Measurements from ENCODE around the gene VWC2L. TPM values are rescaled to one million over a fixed set of nuclear protein-coding genes. Genes with fewer than 3 reads are reported as not detected.

The VWC2L gene
- total RNA-seq, 1 donor: not detected

DNA sequence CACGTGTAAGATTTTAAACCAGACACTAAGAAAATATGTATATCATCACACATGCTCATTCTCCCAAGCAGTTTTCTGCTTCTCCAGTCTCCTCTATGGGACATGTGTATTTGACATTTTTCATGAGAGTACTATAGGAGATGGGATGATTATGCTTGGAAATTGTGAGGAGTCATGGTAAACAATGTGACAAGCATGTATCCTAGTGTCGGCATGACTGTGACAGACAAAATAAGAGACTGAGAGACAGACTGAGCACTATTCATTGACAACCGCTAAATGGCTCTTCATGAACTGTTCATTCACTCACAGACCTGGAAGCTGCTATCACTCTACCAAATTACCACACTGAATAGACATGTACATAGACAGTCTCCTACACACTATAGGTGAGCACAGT is 127.1 kb downstream of the VWC2L start:
- DNase-seq (ENCODE audit: insufficient read length, low spot score, missing footprints): no peak
- Histone ChIP-seq H3K79me2 (ENCODE audit: insufficient read depth, low read length) (no peaks in the 10 kb centered on the region), H3K4me2 (ENCODE audit: insufficient read depth, low read length) (no peak overlapping the region), H3K4me3 (ENCODE audit: insufficient read depth, low read length) (no peak overlapping the region), H3K9me3 (ENCODE audit: low read depth, low read length) (no peaks in the 10 kb centered on the region), H3K27me3 (ENCODE audit: insufficient read depth, low read length) (no peaks in the 10 kb centered on the region), H4K20me1 (ENCODE audit: insufficient read depth, low read length) (no peaks in the 10 kb centered on the region), H3K4me1 (ENCODE audit: insufficient read depth, low read length) (no peaks in the 10 kb centered on the region), H3K36me3 (ENCODE audit: insufficient read depth, low read length) (no peaks in the 10 kb centered on the region), H3K27ac (ENCODE audit: low read depth, low read length) (no peak overlapping the region), H2AFZ (ENCODE audit: low read length) (no peak overlapping the region)
- TF ChIP-seq, protein P1, sequence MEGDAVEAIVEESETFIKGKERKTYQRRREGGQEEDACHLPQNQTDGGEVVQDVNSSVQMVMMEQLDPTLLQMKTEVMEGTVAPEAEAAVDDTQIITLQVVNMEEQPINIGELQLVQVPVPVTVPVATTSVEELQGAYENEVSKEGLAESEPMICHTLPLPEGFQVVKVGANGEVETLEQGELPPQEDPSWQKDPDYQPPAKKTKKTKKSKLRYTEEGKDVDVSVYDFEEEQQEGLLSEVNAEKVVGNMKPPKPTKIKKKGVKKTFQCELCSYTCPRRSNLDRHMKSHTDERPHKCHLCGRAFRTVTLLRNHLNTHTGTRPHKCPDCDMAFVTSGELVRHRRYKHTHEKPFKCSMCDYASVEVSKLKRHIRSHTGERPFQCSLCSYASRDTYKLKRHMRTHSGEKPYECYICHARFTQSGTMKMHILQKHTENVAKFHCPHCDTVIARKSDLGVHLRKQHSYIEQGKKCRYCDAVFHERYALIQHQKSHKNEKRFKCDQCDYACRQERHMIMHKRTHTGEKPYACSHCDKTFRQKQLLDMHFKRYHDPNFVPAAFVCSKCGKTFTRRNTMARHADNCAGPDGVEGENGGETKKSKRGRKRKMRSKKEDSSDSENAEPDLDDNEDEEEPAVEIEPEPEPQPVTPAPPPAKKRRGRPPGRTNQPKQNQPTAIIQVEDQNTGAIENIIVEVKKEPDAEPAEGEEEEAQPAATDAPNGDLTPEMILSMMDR (IDR thresholded peaks at IDR 0.05; ENCODE audit: extremely low read depth, low read depth, low read length): no peak

DNA sequence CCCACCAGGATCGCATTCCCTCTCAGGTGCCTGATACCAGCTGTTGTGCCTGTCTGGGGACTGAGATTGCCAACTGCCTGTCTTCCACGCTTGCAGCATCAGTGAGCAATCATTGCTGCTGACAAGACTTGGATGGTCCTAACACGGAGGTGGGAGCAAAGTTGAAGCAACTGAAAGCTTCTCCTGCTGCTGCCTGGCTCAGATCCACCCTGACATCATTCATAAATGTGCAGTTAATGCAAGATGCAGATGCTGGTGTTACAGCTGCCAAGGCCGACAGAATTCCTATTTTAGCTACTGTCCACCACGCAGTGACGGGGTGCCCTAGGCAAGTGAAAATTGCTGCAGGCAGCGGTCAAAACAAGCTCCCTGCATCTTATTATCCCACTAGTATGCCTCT is 131.4 kb downstream of the VWC2L start:
- Histone ChIP-seq H3K27ac (ENCODE audit: low read depth, low read length) (no peak overlapping the region), H3K9me3 (ENCODE audit: low read depth, low read length) (no peaks in the 10 kb centered on the region), H2AFZ (ENCODE audit: low read length) (no peak overlapping the region), H3K4me3 (ENCODE audit: insufficient read depth, low read length) (no peak overlapping the region), H3K4me1 (ENCODE audit: insufficient read depth, low read length) (no peaks in the 10 kb centered on the region), H3K4me2 (ENCODE audit: insufficient read depth, low read length) (no peak overlapping the region), H4K20me1 (ENCODE audit: insufficient read depth, low read length) (no peaks in the 10 kb centered on the region), H3K36me3 (ENCODE audit: insufficient read depth, low read length) (no peaks in the 10 kb centered on the region), H3K79me2 (ENCODE audit: insufficient read depth, low read length) (no peaks in the 10 kb centered on the region), H3K27me3 (ENCODE audit: insufficient read depth, low read length) (no peaks in the 10 kb centered on the region)
- no peak for DNase-seq (ENCODE audit: insufficient read length, low spot score, missing footprints)
- TF ChIP-seq, protein P1 (IDR thresholded peaks at IDR 0.05; ENCODE audit: extremely low read depth, low read depth, low read length): no peak

DNA sequence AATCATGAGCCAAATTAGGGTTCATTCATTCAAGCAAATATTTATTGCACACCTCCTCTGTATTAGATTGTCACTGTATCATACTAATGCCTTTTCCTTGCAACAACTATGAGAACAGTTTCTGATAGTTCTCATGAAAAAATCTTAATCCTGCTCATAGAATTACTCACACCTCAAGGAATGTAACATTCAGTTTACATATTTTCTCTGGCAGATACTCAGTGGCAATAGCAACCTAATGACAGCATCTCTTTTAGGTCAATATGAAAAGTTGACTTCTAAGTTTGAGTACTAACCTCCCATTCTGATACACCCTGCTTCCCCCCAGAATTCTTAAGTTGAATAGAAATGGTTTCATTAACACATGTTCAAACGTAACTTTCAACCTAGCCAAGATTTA is 132.0 kb downstream of the VWC2L start:
- Histone ChIP-seq H3K27ac (ENCODE audit: low read depth, low read length) (no peak overlapping the region), H4K20me1 (ENCODE audit: insufficient read depth, low read length) (no peaks in the 10 kb centered on the region), H3K27me3 (ENCODE audit: insufficient read depth, low read length) (no peaks in the 10 kb centered on the region), H3K36me3 (ENCODE audit: insufficient read depth, low read length) (no peaks in the 10 kb centered on the region), H3K4me1 (ENCODE audit: insufficient read depth, low read length) (no peaks in the 10 kb centered on the region), H3K4me2 (ENCODE audit: insufficient read depth, low read length) (no peak overlapping the region), H2AFZ (ENCODE audit: low read length) (no peak overlapping the region), H3K79me2 (ENCODE audit: insufficient read depth, low read length) (no peaks in the 10 kb centered on the region), H3K9me3 (ENCODE audit: low read depth, low read length) (no peaks in the 10 kb centered on the region), H3K4me3 (ENCODE audit: insufficient read depth, low read length) (no peak overlapping the region)
- no peak for DNase-seq (ENCODE audit: insufficient read length, low spot score, missing footprints)
- TF ChIP-seq, protein P1 (IDR thresholded peaks at IDR 0.05; ENCODE audit: extremely low read depth, low read depth, low read length): no peak

DNA sequence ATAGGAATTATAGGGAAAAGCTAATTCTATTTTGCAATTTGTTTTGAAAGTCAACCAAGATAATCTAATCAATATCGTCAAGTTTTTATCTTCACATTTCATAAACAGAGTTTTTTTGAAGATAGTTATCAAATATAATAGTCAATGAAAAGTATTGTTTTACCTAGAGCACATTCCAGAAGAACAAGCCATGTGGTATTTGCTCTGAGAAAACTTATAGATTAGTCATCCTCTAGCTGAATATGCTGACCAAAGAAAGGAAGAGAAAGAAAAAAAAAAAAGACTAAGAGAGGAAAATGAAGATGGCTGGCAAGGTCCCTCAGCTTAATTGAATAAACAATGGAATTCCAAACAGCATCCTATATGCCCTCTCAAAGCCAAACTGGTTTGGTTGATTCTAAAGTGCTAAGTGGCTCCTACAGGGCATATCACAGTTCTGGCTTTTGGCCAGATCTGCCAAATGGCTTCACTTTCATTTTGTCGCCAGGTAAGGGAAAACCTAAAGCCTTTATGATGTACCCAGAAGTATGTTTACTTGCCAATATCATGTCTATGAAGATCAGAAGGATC is 132.6 kb downstream of the VWC2L start:
- no peaks in the 10 kb centered on the region for H4K20me1 ChIP-seq (ENCODE audit: insufficient read depth, low read length)
- no peaks in the 10 kb centered on the region for H3K27me3 ChIP-seq (ENCODE audit: insufficient read depth, low read length)
- TF ChIP-seq, protein P1 (IDR thresholded peaks at IDR 0.05; ENCODE audit: extremely low read depth, low read depth, low read length): no peak
- no peak overlapping the region for H3K4me2 ChIP-seq (ENCODE audit: insufficient read depth, low read length)
- H3K4me3 ChIP-seq (ENCODE audit: insufficient read depth, low read length): no peak overlapping the region
- no peaks in the 10 kb centered on the region for H3K79me2 ChIP-seq (ENCODE audit: insufficient read depth, low read length)
- no peaks in the 10 kb centered on the region for H3K9me3 ChIP-seq (ENCODE audit: low read depth, low read length)
- no peaks in the 10 kb centered on the region for H3K36me3 ChIP-seq (ENCODE audit: insufficient read depth, low read length)
- no peak overlapping the region for H3K27ac ChIP-seq (ENCODE audit: low read depth, low read length)
- H2AFZ ChIP-seq (ENCODE audit: low read length): no peak overlapping the region
- H3K4me1 ChIP-seq (ENCODE audit: insufficient read depth, low read length): no peaks in the 10 kb centered on the region
- DNase-seq (ENCODE audit: insufficient read length, low spot score, missing footprints): no peak

All from osteoblast (primary cell).